GM10847 (cell line): Measurements from ENCODE around the gene RAMP1.

ENCODE experiments used
- POLR2A ChIP-seq: IDR thresholded peaks from 2 replicates; pipeline ENCODE4 v1.6.1; 2011; ENCODE audit not compliant: insufficient read length; ENCODE audit errors: extremely low read depth

Gene RAMP1

GRCh38 chr2:237912271-237913192 lies 53.1 kb downstream of the RAMP1 start:
- TF ChIP-seq POLR2A = no peak

- TF ChIP-seq POLR2A = no peak
Measured at GRCh38 chr2:237913193-237913917, 53.9 kb downstream of the RAMP1 start.

- no peak for TF ChIP-seq POLR2A
Measured at GRCh38 chr2:237915576-237915975, 56.2 kb downstream of the RAMP1 start.

- TF ChIP-seq POLR2A = no peak
Measured at GRCh38 chr2:237916296-237916695, 56.9 kb downstream of the RAMP1 start.

GRCh38 chr2:237917696-237918374 lies 58.4 kb downstream of the RAMP1 start:
- no peak for TF ChIP-seq POLR2A

GRCh38 chr2:237919593-237919992 lies 60.2 kb downstream of the RAMP1 start:
- no peak for TF ChIP-seq POLR2A

GRCh38 chr2:237920673-237921072 lies 61.2 kb downstream of the RAMP1 start:
- TF ChIP-seq POLR2A = no peak

GRCh38 chr2:237921967-237922492 lies 62.6 kb downstream of the RAMP1 start:
- no peak for TF ChIP-seq POLR2A

- TF ChIP-seq POLR2A = no peak
Measured at GRCh38 chr2:237922641-237923361, 63.4 kb downstream of the RAMP1 start.

- TF ChIP-seq POLR2A = no peak
Measured at GRCh38 chr2:237923481-237924163, 64.2 kb downstream of the RAMP1 start.

- no peak for TF ChIP-seq POLR2A
Measured at GRCh38 chr2:237924164-237924534, 64.7 kb downstream of the RAMP1 start.

GRCh38 chr2:237927135-237927534 lies 67.7 kb downstream of the RAMP1 start:
- TF ChIP-seq POLR2A = no peak

- no peak for TF ChIP-seq POLR2A
Measured at GRCh38 chr2:237927986-237928385, 68.6 kb downstream of the RAMP1 start.

GRCh38 chr2:237929979-237930378 lies 70.6 kb downstream of the RAMP1 start:
- TF ChIP-seq POLR2A = no peak
